HTR-8/SVneo (cell line): Measurements from ENCODE around the gene SLC35E3.
"Not testable (repeated sequence)": the region's sequence is repeated elsewhere in the genome, so short reads cannot be mapped to it uniquely, and the experiment has no call there.

Experiments used
- DNase-seq: peaks from one replicate; pipeline ENCODE4 v3.0.0; 2011; ENCODE audit warnings: low spot score, mixed read lengths; ENCODE audit not compliant: insufficient read length
- FAIRE-seq: peaks from 2 replicates; lab custom pipeline; 2011; peaks lifted over from hg19 to GRCh38; lab: Jason Lieb, UNC

Gene SLC35E3

GRCh38 chr12:68792952-68793351, 47.0 kb downstream of the SLC35E3 start:
- FAIRE-seq: no peak
- peak; percentile 75 for DNase-seq

GRCh38 chr12:68793436-68793835, 47.5 kb downstream of the SLC35E3 start:
- FAIRE-seq: no peak
- no peak for DNase-seq

- FAIRE-seq (no peak), DNase-seq (no peak)
Observed at GRCh38 chr12:68793975-68794652, 48.1 kb downstream of the SLC35E3 start.

DNA sequence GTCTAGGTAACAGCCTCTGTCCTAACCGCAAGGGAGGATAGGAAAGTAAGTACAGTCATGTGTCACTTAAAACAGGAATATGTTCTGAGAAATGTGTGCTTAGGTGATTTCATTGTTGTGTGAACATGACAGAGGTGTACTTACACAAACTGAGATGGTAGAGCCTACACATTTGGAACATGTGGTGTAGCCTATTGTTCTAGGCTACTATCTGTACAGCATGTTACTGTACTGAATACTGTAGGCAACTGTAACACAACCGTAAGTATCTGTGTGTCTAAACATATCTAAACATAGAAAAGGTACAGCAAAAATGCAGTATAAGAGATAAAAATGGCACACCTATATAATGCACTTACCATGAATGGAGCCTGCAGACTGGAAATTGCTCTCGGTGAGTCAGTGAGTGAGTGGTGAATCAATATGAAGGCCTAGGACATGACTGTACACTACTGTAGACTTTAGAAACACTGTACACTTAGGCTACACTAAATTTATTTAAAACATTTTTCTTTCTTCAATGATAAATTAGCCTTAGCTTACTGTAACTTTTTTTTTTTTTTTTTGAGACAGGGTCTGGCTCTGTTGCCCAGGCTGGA, 48.8 kb downstream of the SLC35E3 start:
- DNase-seq: no peak
- no peak for FAIRE-seq

DNA sequence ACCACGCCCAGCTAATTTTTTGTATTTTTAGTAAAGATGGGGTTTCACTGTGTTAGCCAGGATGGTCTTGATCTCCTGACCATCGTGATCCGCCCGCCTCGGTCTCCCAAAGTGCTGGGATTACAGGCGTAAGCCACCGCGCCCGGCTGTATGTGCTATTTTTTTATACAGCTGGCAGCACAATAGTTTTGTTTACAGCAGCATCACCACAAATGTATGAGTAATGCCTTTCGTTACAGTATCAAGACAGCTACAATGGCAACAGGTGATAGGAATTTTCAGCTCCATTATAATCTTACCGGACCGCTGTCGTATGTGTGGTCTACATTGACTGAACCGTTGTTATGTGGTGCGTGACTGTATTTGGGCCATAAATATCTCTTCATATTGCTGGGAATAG, 50.4 kb downstream of the SLC35E3 start:
- DNase-seq (no peak), FAIRE-seq (no peak)

DNA sequence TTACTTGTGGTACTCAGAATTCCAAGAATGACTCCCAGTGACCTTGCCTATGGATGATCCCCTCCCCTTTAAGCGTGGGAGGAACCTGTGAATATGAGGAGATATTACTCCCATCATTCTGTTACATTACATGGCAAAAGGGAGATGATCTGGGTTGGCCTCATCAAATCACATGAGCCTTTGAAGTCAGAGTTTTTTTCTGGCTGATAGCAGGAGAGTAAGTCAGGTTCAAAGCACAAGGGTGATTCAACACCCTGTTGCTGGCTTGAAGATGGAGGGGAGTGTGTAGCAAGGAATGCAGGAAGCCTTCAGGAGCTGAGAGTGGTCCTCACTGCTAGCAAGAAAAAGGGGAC, 52.9 kb downstream of the SLC35E3 start:
- no peak for FAIRE-seq

GRCh38 chr12:68800294-68800693, 54.3 kb downstream of the SLC35E3 start:
- DNase-seq: no peak
- FAIRE-seq: no peak

More for the DNA sequence above, 52.9 kb downstream of the SLC35E3 start:
- DNase-seq: no peak

GRCh38 chr12:68801124-68801523, 55.1 kb downstream of the SLC35E3 start:
- FAIRE-seq, DNase-seq: not testable (repeated sequence)

- FAIRE-seq: not testable (repeated sequence)
Observed at GRCh38 chr12:68802372-68802745, 56.4 kb downstream of the SLC35E3 start.

DNA sequence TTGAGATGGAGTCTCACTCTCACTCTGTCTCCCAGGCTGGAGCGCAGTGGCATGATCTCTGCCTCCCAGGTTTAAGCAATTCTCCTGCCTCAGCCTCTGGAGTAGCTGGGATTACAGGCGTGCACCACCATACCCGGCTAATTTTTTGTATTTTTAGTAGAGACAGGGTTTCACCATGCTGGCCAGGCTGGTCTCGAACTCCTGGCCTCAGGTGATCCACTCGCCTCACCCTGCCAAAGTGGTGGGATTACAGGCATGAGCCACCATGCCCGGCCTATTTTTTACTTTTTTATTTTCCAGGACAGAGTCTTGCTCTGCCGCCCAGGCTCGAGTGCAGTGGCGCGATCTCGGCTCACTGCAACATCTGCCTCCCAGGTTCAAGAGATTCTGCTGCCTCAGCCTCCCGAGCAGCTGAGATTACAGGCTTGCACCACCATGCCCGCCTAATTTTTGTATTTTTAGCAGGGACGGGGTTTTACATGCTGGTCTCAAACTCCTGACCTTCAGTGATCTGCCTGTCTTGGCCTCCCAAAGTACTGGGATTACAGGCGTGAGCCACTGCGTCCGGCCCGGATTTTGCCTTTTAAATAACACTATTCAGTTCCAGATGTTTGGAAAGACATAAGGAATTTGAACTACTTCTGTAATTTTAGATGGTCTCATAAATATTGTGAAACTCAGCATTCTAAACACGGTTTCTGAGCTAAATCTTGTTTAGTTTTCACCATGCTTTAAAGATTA, 57.1 kb downstream of the SLC35E3 start:
- FAIRE-seq, DNase-seq: not testable (repeated sequence)

More at GRCh38 chr12:68802372-68802745, 56.4 kb downstream of the SLC35E3 start:
- not testable (repeated sequence) for DNase-seq

GRCh38 chr12:68803948-68804656, 58.1 kb downstream of the SLC35E3 start:
- FAIRE-seq (no peak), DNase-seq (no peak)

DNA sequence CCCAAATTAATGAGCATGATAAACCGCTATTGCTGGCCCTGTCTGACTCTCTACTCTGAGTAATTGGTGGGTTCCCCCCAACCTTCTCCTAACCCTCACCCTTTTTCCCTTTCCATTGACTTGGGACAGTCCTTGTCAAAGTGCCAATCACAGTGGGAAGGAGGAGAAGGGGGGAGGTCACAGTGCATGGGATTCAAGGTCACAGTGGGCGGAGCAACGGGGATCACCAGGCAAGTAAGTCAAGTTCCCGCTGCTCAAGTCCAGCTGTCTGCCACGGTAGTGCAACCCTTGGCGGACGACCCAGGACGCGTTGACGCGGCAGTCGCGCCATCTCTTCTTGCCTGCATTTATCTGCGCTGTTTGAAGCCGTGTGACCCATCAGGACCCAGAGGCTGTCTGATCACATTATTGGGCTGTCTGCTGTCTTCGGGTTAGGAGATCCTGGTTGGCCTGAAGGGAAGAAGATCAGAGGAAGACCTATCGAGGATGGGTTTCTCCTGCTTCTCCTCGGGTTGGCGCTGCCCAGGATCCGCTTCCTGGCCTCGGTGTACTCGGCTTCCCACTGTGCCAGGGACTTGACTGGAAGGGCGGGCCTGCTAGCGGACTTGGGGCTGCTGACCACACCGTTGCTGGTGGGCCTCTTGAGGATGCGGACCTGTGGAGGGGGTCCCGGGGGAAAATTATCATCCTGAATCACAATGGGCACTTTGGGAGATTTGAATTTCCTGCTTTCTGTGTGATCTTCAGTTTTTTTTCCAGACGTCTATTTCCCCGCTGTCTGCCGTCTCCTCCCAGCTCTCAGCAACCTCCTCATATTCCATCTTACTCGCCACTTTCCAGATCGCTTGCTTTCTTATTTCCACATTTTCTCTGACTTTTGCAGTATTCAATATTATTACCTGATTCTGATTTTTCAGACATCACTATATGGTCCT, 58.9 kb downstream of the SLC35E3 start:
- FAIRE-seq: no peak

DNA sequence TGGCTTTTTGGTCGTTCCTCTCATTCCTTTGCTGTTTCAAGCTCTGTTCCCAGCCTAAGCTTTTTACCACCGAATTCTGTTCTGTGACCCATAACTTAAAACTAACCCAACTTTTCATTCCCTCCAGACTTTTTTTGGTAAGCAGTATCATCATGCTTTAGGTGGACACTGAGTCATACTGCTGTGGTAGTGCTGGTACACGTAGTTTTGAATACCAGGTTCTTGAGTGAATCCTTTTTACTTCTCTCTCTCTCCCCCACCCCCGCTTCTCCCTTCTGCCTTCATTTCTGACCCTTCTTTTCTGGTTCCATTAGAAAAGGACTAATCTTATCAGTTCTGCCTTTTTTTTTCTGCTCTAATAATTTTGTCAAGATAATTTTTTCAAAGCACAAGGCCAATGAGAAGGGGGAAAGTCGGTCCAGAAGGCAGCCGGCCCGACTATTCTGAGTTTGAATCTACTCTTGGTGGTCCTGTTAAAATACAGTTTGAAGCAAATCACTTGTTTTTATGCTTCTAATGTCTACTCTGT, 59.7 kb downstream of the SLC35E3 start:
- FAIRE-seq (no peak), DNase-seq (no peak)

More for the DNA sequence above, 58.9 kb downstream of the SLC35E3 start:
- DNase-seq: no peak

DNA sequence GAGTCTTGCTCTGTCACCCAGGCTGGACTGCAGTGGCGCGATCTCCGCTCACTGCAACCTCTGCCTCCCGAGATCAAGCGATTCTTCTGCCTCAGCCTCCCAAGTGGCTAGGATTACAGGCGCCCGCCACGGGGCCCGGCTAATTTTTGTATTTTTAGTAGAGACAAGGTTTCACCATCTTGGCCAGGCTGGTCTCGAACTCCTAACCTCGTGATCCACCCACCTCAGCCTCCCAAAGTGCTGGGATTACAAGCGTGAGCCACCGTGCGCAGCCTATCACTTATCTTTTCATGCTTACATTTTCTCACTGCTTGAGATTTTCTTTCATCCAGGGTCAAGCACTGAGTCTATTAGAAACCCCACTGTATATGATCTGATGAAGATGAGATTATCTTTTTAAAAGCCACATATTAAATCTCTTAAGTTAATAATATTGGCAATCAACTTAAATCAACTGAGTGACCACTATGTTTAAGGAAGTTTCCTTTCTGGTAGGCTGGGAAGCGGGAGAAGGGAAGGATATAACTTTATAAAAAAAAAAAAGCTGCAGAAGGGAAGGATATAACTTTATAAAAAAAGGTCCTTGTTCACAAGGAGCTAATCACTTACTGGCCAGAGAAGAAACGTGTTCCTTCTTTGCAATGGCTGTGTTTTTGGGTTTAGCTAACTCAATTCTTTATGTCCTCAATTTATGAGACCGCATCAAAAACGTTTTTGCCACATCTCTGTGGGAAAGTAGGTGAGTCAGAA, 60.7 kb downstream of the SLC35E3 start:
- no peak for FAIRE-seq
- DNase-seq: no peak

DNA sequence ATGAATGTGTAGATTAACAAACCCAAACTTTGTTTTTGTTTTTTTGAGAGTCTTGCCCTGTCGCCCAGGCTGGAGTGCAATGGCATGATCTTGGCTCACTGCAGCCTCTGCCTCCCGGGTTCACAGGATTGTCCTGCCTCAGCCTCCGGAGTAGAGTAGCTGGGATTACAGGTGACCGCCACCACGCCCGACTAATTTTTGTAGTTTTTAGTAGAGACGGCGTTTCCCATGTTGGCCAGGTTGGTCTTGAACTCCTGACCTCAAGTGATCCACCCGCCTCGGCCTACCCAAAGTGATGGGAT, 61.2 kb downstream of the SLC35E3 start:
- not testable (repeated sequence) for DNase-seq, FAIRE-seq

DNA sequence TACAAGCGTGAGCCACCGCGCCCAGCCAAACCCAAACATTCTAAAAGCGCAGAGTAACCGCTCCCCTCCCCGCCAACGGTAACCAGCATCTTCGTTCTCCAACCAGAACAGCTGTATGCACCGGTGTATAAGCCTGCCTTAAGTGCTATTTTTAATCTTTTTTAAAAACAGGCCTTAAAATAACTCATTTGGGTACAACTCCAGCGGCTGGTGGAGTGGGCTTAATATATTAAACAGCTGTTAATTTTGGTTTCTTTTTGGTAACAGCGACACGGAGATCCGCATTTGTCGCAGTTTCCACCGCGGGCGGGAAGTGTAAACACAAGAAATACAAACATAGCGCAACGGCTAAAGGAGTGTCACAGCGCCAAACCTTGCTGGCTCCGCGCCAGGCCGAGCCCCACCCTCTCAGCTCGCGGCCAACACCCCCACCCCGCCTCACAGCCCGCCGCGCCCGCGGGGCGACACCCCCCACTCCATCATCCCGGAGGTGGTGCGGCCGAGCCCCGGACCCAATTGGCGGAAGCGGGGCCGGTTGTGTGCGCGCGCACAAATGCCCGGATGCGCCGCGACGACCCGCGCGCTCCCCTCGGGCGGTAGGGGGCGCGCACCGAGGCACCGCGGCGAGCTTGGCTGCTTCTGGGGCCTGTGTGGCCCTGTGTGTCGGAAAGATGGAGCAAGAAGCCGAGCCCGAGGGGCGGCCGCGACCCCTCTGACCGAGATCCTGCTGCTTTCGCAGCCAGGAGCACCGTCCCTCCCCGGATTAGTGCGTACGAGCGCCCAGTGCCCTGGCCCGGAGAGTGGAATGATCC, 61.8 kb downstream of the SLC35E3 start, which contains the start of gene MDM2:
Gene MDM2 (plus strand): TSS at position 602 of the 812 bp plus-strand sequence. CDS start 301 bp downstream, outside the sequence.
- DNase-seq: peak; percentile 92
- FAIRE-seq: peak; percentile 80

GRCh38 chr12:68808388-68809189, 62.6 kb downstream of the SLC35E3 start:
- peak; percentile 88 for DNase-seq
- FAIRE-seq: peak; percentile 85
